A549 (cell line): Measurements from ENCODE around the gene BRD3OS. TPM values are rescaled to one million over a fixed set of nuclear protein-coding genes. Genes with fewer than 3 reads are reported as not detected.
A peak's percentile ranks its signal among the peaks of the same experiment; 100 is the strongest.

Experiments used
- ATAC-seq, 2 experiments: fragments of 200-7000 bp in 1 of 2; fragments of >200 bp in 1 of 2; cut with Nextera tagmentation in 1 of 2; cut with Tn5 transposase in 1 of 2; 3 replicates each; pipeline versions ENCODE4 v1.8.0 to v1.9.1; 2018 to 2020; ENCODE audit warnings: mild to moderate bottlenecking in 1 of 2, moderate library complexity in 1 of 2
- CTCF ChIA-PET: fragments of 300-600 bp; sonication (Branson Sonifier 250); formaldehyde crosslinking; extraction: SDS; loops from one replicate; lab custom pipeline; 2021; ENCODE audit warnings: antibody characterized with exemption, inconsistent platforms; lab: Yijun Ruan, JAX
- POLR2A ChIA-PET: fragments of 350-600 bp; formaldehyde crosslinking; extraction: SDS; loops from one replicate; lab custom pipeline; 2021; ENCODE audit warnings: antibody characterized with exemption, inconsistent platforms; lab: Yijun Ruan, JAX
- DNase-seq, 2 experiments: peaks; one replicate each; pipeline versions ENCODE4 v3.0.0 to v3.0.0-alpha.2; 2011 to 2016; ENCODE audit warnings: low read depth in 1 of 2, low spot score in 1 of 2
- FAIRE-seq: peaks from 2 replicates; lab custom pipeline; 2011; peaks lifted over from hg19 to GRCh38; lab: Jason Lieb, UNC
- H3K27ac ChIP-seq, 2 experiments: fragments of >200 bp; sonication (Bioruptor Twin); formaldehyde crosslinking; 3 replicates each; pipeline ENCODE4 v1.5.1; 2016 to 2017
- H3K4me1 ChIP-seq: fragments of >200 bp; sonication (Bioruptor Twin); formaldehyde crosslinking; 3 replicates; pipeline ENCODE4 v1.6.1; 2016
- H3K4me2 ChIP-seq: fragments of >200 bp; sonication (Bioruptor Twin); formaldehyde crosslinking; 3 replicates; pipeline ENCODE4 v1.6.1; 2016
- H3K4me3 ChIP-seq: fragments of >200 bp; sonication (Bioruptor Twin); formaldehyde crosslinking; 3 replicates; pipeline ENCODE4 v1.5.1; 2016
- H3K9me3 ChIP-seq: fragments of >200 bp; sonication (Bioruptor Twin); formaldehyde crosslinking; 3 replicates; pipeline ENCODE4 v1.6.1; 2016
- BHLHE40 ChIP-seq: IDR thresholded peaks from 2 replicates; pipeline ENCODE4 v1.6.1; 2012; ENCODE audit warnings: low read depth, low read length, inconsistent platforms
- CBX2 ChIP-seq: fragments of 200-600 bp; sonication (generic); IDR thresholded peaks from 2 replicates; pipeline ENCODE4 v1.6.1; 2016; ENCODE audit warnings: low read depth, mild to moderate bottlenecking, borderline replicate concordance
- CBX8 ChIP-seq: fragments of 200-600 bp; sonication (generic); IDR thresholded peaks from 2 replicates; pipeline ENCODE4 v1.6.1; 2016
- CHD2 ChIP-seq: fragments of 150-350 bp; IDR thresholded peaks from 2 replicates; pipeline ENCODE4 v1.6.1; 2014; ENCODE audit warnings: low read length; ENCODE audit not compliant: partially characterized antibody
- CHD4 ChIP-seq: fragments of 200-600 bp; sonication (generic); IDR thresholded peaks from 2 replicates; pipeline ENCODE4 v1.6.1; 2016; ENCODE audit warnings: antibody characterized with exemption, mild to moderate bottlenecking, borderline replicate concordance
- E2F6 ChIP-seq: IDR thresholded peaks from 2 replicates; pipeline ENCODE4 v1.6.1; 2012; ENCODE audit warnings: low read depth, borderline replicate concordance
- EHF ChIP-seq: fragments of 250-450 bp; sonication (Bioruptor Pico); IDR thresholded peaks from 2 replicates; pipeline ENCODE4 v1.5.0; 2020; ENCODE audit warnings: mild to moderate bottlenecking
- EHMT2 ChIP-seq: fragments of 200-600 bp; sonication (generic); IDR thresholded peaks from 2 replicates; pipeline ENCODE4 v1.6.1; 2016; ENCODE audit warnings: antibody characterized with exemption, low read depth, mild to moderate bottlenecking, moderate library complexity
- EP300 ChIP-seq, 2 experiments: fragments of >200 bp; sonication (Bioruptor Twin); formaldehyde crosslinking; IDR thresholded peaks; 2 replicates in 1 of 2; 3 replicates in 1 of 2; pipeline ENCODE4 v1.6.1; 2016 to 2017
- ESRRA ChIP-seq: fragments of 150-350 bp; IDR thresholded peaks from 2 replicates; pipeline ENCODE4 v1.6.1; 2014; ENCODE audit warnings: mild to moderate bottlenecking, low read length, borderline replicate concordance
- FOSB ChIP-seq: fragments of 250-450 bp; sonication (Bioruptor Pico); IDR thresholded peaks from 2 replicates; pipeline ENCODE4 v1.5.0; 2020; ENCODE audit warnings: mild to moderate bottlenecking, moderate library complexity
- FOSL2 ChIP-seq, 2 experiments: fragments of 450-650 bp in 1 of 2; fragments of >200 bp in 1 of 2; sonication (Bioruptor Twin) in 1 of 2; formaldehyde crosslinking; IDR thresholded peaks; 2 replicates each; pipeline versions ENCODE4 v1.5.0 to v1.6.1; 2016 to 2020; ENCODE audit warnings: mild to moderate bottlenecking in 1 of 2, moderate library complexity in 1 of 2
- HES2 ChIP-seq: fragments of >200 bp; sonication (Bioruptor Twin); formaldehyde crosslinking; IDR thresholded peaks from 2 replicates; pipeline ENCODE4 v1.6.1; 2016
- JUN ChIP-seq, 2 experiments: fragments of >200 bp; sonication (Bioruptor Twin); formaldehyde crosslinking; IDR thresholded peaks; 2 replicates in 1 of 2; 3 replicates in 1 of 2; pipeline ENCODE4 v1.6.1; 2016 to 2017
- JUNB ChIP-seq: fragments of >200 bp; sonication (Bioruptor Twin); formaldehyde crosslinking; IDR thresholded peaks from 2 replicates; pipeline ENCODE4 v1.6.1; 2016
- KDM1A ChIP-seq: fragments of 200-600 bp; sonication (generic); IDR thresholded peaks from 2 replicates; pipeline ENCODE4 v1.6.1; 2016; ENCODE audit warnings: low read depth, mild to moderate bottlenecking
- KDM5A ChIP-seq: fragments of 200-600 bp; sonication (generic); IDR thresholded peaks from 2 replicates; pipeline ENCODE4 v1.6.1; 2016; ENCODE audit warnings: antibody characterized with exemption, mild to moderate bottlenecking
- MAFK ChIP-seq: fragments of 450-650 bp; IDR thresholded peaks from 2 replicates; pipeline ENCODE4 v1.6.1; 2014; ENCODE audit not compliant: partially characterized antibody
- MYC ChIP-seq: IDR thresholded peaks from 2 replicates; pipeline ENCODE4 v1.6.1; 2012; ENCODE audit warnings: mild to moderate bottlenecking, inconsistent platforms, low read length, improper control_type of control experiment, borderline replicate concordance
- PBX3 ChIP-seq: IDR thresholded peaks from 2 replicates; pipeline ENCODE4 v1.6.1; 2012
- PHF8 ChIP-seq: fragments of 200-600 bp; sonication (generic); IDR thresholded peaks from 2 replicates; pipeline ENCODE4 v1.6.1; 2016; ENCODE audit warnings: low read depth, mild to moderate bottlenecking, antibody characterized with exemption, moderate library complexity, borderline replicate concordance
- POLR2AphosphoS2 ChIP-seq: conservative IDR thresholded peaks from 2 replicates; pipeline ENCODE4 v1.6.1; 2012; ENCODE audit warnings: low read length, improper control_type of control experiment, inconsistent platforms
- RARB ChIP-seq: fragments of 250-450 bp; sonication (Bioruptor Pico); IDR thresholded peaks from 2 replicates; pipeline ENCODE4 v1.8.0; 2021; ENCODE audit warnings: mild to moderate bottlenecking, moderate library complexity
- RCOR1 ChIP-seq: fragments of 150-350 bp; IDR thresholded peaks from 2 replicates; pipeline ENCODE4 v1.6.1; 2014; ENCODE audit warnings: antibody characterized with exemption, low read length, low read depth
- RNF2 ChIP-seq: fragments of 200-600 bp; sonication (generic); IDR thresholded peaks from 2 replicates; pipeline ENCODE4 v1.6.1; 2016; ENCODE audit warnings: low read depth, mild to moderate bottlenecking, antibody characterized with exemption, moderate library complexity, borderline replicate concordance
- SMC3 ChIP-seq: fragments of >200 bp; sonication (Bioruptor Twin); formaldehyde crosslinking; IDR thresholded peaks from 3 replicates; pipeline ENCODE4 v1.6.1; 2018; ENCODE audit warnings: inconsistent platforms
- TP53 ChIP-seq: fragments of 250-450 bp; sonication (Bioruptor Pico); IDR thresholded peaks from 2 replicates; pipeline ENCODE4 v1.5.0; 2021; ENCODE audit warnings: mild to moderate bottlenecking, moderate library complexity
- USF2 ChIP-seq: fragments of 450-650 bp; IDR thresholded peaks from 2 replicates; pipeline ENCODE4 v1.6.1; 2014; ENCODE audit warnings: antibody characterized with exemption
- ZFP36 ChIP-seq: fragments of 450-650 bp; IDR thresholded peaks from 2 replicates; pipeline ENCODE4 v1.6.1; 2014; ENCODE audit warnings: borderline replicate concordance; ENCODE audit not compliant: partially characterized antibody
- ZSCAN20 ChIP-seq: fragments of 250-450 bp; sonication (Bioruptor Pico); IDR thresholded peaks from 2 replicates; pipeline ENCODE4 v1.8.0; 2022; ENCODE audit warnings: mild to moderate bottlenecking, moderate library complexity
- WGBS: methylation state at CpG from one replicate; pipeline ENCODE4 v1.1.6; 2017; ENCODE audit errors: missing lambda C conversion rate; 5-methylcytosine and 5-hydroxymethylcytosine counted together
- polyA plus RNA-seq, 4 experiments: library from polyadenylated mRNA; depleted of rRNA in 3 of 4; stranded (reverse); fragments of >200 nt; fragmentation: RNase III in 1 of 4; extraction: RNeasy Plus Mini Kit Qiagen cat#74134 plus additional on column Dnase treatment in 1 of 4; gene quantifications; 2 replicates in 3 of 4; 3 replicates in 1 of 4; pipeline ENCODE4 v1.2.3, GENCODE V29; 2011 to 2017
- TF ChIP-seq, protein P1 (sequence below): IDR thresholded peaks from 2 replicates; pipeline ENCODE4 v1.6.1; 2012

Gene BRD3OS
- polyA plus RNA-seq, 2 of the 4 experiments (the other 2 are of a cell fraction), result 10.4 to 10.8 TPM

DNA sequence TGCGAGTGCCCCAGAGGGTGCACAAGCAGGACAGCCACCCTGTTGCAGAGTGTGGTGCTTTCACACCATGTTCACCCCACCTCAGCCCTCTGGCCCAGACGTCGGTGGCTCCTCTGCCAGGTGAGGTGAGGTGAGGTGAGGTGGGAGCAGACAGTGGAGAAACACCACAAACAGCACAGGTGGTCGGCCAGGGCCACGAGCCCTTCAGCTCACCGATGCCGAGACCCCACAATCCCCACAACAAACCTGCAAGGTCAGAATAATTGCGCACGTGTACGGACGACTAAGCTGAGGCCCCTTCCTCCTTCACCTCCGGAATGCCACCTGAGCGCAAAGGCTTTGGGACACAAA lies 32.0 kb downstream of the BRD3OS start:
- Histone ChIP-seq H3K4me3 (no peak overlapping the region), H3K9me3 (no peaks in the 10 kb centered on the region), H3K4me2 (0 out of 3 replicates have a peak overlapping the region, but pooled peaks have one; percentile 60), H3K27ac (no peak overlapping the region; a peak in 1 of 6 replicates), H3K4me1 (peaks cover 28% of the 10 kb centered on the region)
- TF ChIP-seq RNF2, result no peak
- TF ChIP-seq EHF (CRISPR knock-in tag), result no peak
- TF ChIP-seq POLR2AphosphoS2, result no peak
- no peak for TF ChIP-seq CHD2
- no peak for TF ChIP-seq RCOR1
- TF ChIP-seq FOSL2 (IDR thresholded peaks at IDR 0.05), result no peak
- TF ChIP-seq FOSL2 (CRISPR knock-in tag; IDR thresholded peaks at IDR 0.05), result no peak
- no peak for TF ChIP-seq MYC
- TF ChIP-seq USF2, result no peak
- no peak for TF ChIP-seq SMC3
- TF ChIP-seq KDM5A, result no peak
- TF ChIP-seq TP53 (CRISPR knock-in tag), result no peak
- TF ChIP-seq CBX8, result no peak
- TF ChIP-seq, protein P1, sequence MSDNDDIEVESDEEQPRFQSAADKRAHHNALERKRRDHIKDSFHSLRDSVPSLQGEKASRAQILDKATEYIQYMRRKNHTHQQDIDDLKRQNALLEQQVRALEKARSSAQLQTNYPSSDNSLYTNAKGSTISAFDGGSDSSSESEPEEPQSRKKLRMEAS, result no peak
- no peak for TF ChIP-seq EHMT2
- TF ChIP-seq CHD4, result no peak
- TF ChIP-seq FOSB, result no peak
- no peak for TF ChIP-seq RARB (CRISPR knock-in tag)
- TF ChIP-seq ZSCAN20, result no peak
- no peak for DNase-seq
- ChIA-PET POLR2A (no interaction called here), CTCF (no interaction called here)
- FAIRE-seq, result no peak
- ATAC-seq, result no peak
- 84% methylated on average over 11 of the region's 13 CpGs for whole genome bisulfite sequencing

DNA sequence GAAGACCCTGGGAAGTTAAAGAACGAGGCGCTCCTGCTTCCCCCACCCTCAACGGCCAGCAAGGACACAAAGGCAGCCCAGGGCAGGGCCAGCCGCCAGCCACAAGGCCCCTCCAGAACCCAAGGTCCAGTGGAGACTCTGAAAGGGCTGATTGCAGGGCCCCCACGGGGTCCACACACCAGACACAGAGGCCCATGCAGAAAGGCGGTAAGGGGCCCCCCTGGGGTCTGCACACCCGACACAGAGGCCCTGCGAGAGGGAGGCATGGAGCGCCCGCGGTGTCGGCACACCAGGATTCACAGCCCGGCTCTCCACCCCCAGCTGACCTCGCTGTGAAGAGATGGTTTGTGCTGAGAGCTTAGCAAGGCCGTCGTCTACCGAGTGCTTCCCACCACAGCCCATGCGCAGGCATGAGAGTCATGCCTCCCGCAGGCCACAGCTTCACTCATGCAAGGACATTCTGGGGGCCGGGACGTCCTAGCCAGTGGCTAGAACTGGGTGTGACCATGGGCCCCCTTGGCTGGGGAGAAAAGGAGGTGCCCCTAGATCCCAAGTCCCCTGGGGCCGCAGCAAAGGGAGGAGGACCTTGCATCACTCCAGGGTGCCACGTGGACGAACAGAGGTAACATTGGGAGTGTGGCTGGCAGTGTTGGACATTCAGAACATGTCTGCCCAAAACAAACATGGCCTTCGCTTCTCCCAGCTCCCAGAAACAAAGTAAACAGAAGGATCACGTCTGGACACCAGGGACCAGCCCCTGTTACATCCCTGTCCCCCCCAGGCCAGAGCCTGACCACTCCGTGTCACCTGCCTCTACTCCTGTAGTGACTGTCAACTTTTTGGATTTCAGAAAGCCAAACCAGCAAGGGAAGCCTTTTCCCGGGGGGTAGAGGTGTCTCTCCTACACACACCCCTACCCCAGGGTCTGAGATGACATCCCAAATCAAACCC lies 32.7 kb downstream of the BRD3OS start:
- WGBS, result 90% methylated on average over 22 of the region's 28 CpGs
- no peak for FAIRE-seq
- ChIA-PET POLR2A (interaction anchor here (0.6 kb wide), 1 partner anchor 723 kb away, joined by 3 read pairs; no protein-coding TSS in a partner anchor), CTCF (interaction anchor here (0.6 to 1.2 kb wide), 4 partner anchors 9 to 816 kb away, joined by 3 to 4 read pairs (median 4); no protein-coding TSS in a partner anchor)
- no peak for DNase-seq
- Histone ChIP-seq H3K4me2 (no peak overlapping the region), H3K4me1 (peaks cover 28% of the 10 kb centered on the region), H3K9me3 (no peaks in the 10 kb centered on the region), H3K4me3 (no peak overlapping the region), H3K27ac (no peak overlapping the region)
- TF ChIP-seq EP300 (IDR thresholded peaks at IDR 0.05) (no peak), PBX3 (no peak), JUN (IDR thresholded peaks at IDR 0.05) (no peak), RCOR1 (no peak), CBX2 (no peak), CBX8 (no peak), KDM1A (no peak), ZFP36 (no peak), ZSCAN20 (no peak), BHLHE40 (no peak), HES2 (no peak), CHD2 (no peak), ESRRA (no peak), FOSL2 (IDR thresholded peaks at IDR 0.05) (no peak), FOSL2 (CRISPR knock-in tag; IDR thresholded peaks at IDR 0.05) (no peak), CHD4 (no peak), MYC (no peak), JUNB (no peak), MAFK (no peak), PHF8 (no peak), E2F6 (no peak)
- ATAC-seq, result no peak
